Activated CD4-positive, alpha-beta T cell treated with anti-CD3 and anti-CD28 coated beads, Interleukin-2, amount 50 U/mL, for 16 hours (primary cell): ENCODE measurements around the gene OS9.

Experiments used
- DNase-seq: peaks from one replicate; pipeline ENCODE4 v3.0.0-alpha.2; 2020

OS9 gene

DNA sequence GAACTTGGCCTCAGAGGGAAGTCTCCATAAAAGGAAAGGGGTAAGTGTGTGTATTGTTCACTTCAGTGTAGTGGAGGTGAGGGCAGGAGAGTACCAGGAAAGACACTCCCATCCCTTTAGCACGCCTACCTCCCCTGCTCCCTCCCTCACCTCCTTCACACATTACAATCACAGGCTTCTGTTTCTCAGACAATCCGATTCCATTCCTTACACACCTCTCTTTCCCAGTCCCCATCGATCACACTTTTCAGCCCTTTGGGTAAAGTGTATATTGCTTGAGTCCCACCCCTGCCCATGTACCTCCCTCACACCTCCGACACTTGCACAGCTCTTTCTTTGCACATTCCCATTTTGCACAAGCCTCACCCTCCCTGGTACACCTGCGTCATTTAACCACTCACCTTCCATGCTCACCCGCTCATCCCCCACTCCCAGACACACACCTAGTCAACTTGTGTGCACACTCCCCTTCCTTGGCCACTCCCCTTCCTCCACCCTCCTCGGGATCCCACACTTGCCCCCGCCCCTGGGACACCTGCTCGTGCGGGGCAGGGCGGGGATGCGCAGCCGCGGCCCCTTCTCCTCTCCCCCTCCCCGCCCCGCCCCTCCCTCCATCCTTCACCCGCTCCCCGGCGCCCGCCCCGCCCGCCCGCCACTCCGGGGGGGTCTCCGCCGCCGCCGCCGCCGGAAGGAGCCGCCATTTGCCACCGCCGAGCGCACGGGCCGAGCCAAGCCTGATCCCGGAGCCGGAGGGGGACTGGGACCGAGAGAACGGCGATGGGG is 60.7 kb downstream of the OS9 start, which contains the start of gene MARCHF9:
TSS of gene MARCHF9 (plus strand) at position 693 of the 783 bp plus-strand sequence. CDS start 426 bp downstream, outside the sequence.
- DNase-seq, result peak; percentile 89

DNA sequence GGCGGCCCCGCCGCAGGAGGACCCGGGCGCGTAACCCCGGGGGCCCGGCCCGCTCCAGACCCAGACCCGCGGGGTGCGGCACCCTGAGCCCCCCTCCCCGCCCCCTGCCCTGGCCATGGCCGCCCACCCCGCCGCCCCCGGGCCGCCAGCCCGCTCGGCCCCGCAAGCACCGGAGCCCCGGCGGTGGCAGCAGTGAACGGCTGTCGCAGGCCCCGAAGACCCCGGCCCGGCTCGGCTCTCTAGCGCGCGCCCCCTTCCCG is 61.2 kb downstream of the OS9 start:
- DNase-seq, result no peak

DNA sequence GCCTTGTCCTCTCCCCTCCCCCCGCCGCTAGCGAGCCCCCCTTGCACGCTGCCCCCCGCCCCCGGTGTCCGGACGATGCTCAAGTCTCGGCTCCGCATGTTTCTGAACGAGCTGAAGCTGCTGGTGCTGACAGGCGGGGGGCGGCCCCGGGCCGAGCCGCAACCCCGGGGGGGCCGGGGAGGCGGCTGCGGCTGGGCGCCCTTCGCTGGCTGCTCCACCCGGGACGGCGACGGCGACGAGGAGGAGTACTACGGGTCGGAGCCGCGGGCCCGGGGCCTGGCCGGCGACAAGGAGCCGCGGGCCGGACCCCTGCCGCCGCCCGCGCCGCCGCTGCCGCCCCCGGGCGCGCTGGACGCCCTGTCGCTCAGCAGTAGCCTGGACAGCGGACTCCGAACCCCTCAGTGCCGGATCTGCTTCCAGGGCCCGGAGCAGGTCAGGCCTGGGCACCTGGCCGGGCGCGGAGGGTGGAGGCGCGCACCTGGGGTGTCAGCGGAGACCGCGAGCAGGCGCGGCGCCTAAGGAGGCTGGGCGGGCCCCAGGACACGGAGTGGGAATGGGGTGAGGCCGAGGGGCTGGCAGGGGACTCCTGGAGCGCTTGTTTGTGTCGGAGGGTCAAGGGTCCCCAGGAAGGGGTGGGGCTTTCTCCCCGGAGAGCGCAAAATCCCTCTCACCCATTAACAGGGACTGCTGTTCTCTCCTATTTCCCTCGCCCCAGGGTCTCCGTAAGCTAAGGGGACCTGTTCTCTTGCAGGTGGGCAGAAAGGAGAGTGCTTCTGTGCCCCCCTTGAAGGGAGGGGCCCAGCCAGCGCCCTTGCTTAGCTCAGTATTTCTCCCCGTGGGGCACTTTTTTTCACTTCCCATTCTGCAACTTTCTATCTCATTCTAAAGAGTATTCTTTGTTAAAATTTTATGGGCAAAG is 61.8 kb downstream of the OS9 start:
- no peak for DNase-seq

DNA sequence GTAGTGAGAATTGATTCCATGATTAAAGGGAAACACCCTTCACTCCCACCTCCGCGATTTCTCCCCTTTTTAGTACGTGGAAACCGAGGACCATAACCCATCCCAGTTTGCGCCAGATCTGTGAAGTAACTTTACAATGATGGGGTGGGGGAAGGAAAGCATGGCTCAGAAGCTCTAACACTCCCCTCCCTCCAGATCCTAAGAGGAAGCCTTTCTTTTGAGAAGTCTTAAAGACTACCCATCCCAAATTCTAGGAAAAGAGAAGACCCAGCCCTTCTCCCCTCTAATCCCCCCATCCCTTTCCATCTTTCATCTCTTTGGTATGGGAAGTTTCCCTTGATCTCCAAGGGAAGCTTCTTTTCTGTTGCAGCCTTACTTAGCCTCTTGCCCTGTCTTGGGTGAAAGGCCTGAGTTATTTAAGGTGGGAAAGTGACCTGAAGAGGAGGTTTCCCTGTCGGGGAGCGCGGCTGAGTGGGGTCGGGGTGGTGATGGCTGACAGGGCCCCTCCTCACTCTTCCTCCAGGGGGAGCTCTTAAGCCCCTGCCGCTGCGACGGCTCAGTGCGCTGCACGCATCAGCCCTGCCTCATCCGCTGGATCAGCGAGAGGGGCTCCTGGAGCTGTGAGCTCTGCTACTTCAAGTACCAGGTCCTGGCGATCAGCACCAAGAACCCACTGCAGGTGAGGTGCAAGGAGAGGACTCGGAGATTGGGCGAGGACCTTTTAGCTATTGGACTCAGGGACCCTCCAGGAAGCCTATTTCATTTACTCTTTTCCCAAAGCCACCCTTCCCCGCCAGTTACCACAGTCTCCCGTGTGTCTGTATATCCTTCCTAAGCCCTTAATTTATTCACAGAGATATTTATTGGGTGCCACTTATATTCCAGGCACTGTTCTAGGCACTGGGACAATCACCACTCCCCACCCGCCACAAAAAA is 62.7 kb downstream of the OS9 start:
- DNase-seq, result peak; percentile 81

DNA sequence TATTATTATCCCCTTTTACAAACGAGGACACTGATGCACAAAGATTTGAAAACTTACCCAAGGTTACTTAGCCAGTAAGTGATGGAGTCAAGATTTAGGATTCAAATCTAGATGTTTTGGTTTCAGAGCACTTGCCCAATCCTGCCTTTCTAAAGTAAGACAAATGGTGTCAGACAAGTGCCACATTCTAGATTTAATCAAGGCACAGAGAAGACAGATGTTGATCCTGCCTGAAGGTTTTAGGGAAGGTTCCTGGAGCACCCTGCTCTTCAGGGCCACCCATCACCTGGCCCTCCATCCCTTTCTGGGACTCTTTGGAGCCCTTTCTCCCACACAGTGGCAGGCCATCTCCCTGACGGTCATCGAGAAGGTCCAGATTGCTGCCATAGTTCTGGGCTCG is 63.8 kb downstream of the OS9 start:
- no peak for DNase-seq

DNA sequence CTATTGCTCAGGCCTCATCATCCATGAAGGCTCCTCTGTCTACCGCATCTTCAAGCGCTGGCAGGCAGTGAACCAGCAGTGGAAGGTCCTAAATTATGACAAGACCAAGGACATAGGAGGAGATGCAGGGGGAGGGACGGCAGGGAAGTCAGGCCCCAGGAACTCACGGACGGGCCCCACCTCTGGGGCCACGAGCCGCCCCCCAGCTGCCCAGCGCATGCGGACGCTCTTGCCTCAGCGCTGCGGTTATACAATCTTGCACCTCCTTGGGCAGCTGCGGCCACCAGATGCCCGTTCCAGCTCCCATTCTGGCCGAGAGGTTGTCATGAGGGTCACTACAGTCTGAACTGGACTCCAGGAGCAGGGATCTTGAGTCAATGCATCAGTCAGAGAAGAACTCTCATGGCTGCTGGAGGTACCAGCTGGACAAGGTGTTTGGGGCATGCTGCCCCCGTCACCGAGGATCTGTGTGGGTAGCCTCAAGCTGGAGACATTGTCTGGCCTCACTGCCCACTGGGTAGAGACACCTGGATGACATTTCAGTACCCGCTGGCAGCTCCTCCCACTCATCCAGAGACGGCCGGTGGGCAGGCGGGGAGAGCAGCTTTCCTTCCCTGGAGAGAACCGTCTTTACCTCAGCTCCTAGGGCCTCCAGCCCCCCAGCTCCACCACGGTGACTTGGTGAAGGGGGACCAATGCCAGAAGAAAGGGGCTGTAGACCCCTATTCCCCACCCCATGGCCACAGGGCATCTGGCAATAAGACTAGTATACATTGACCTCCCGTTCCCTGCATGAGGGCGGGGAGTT is 64.8 kb downstream of the OS9 start:
- no peak for DNase-seq

DNA sequence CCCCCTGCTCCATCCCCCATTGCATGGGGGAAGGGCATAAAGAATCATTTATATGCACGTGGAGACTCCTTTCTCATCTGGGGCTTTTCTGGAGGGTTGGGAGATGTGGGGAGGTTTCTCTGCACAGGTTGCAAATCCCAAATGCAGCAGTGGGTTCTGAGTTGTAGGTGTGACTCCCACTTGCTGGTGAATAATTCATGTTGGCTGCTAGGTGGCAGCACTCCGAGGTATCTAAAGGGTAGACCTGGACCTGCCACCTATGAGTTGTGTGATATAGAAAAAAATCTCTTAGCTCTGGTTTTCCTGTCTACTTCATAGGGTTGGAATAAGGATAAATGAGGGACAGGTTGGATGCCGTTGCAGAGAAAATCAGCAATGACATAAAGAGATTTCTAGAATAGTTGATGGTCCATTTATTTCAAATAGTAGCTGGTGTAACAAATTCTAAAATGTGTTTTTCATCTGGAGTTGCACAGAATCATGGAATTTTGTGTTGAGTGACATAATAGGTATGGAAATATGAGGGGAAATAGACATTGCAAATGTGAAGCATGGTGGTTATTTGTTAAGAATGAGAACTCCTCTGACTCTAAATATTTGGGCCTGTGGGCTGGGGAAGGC is 65.5 kb downstream of the OS9 start:
- DNase-seq, result peak; percentile 60

DNA sequence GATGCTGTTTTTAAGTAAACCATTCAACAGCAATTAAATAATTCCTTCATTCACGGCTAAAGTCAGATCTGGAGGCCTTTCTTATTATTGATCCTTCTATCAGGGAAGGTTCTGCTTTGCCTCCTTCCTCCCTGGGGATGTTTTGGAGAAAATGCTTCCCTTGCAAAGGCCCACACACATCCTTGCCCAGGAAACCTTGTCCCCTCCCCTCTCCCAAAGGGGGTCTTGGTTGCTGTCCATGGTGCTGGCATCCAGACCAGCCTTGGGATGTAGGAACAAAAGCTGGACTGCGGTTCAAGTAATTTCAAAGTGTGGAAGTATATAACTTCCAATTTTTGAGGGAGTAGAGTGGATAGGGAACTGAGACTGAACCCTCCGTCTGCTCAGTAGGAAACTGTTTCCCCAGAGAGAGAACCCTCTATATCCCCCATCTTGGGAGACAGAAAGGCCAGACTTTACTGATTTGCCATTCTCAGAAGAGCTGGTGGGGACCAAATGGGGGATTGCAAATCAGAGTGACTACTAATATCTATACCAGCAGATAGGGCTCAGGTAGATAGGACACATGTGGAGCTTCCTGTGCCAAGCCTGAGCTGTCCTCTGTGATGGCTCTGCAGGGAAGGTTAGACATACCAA is 66.5 kb downstream of the OS9 start:
- no peak for DNase-seq

DNA sequence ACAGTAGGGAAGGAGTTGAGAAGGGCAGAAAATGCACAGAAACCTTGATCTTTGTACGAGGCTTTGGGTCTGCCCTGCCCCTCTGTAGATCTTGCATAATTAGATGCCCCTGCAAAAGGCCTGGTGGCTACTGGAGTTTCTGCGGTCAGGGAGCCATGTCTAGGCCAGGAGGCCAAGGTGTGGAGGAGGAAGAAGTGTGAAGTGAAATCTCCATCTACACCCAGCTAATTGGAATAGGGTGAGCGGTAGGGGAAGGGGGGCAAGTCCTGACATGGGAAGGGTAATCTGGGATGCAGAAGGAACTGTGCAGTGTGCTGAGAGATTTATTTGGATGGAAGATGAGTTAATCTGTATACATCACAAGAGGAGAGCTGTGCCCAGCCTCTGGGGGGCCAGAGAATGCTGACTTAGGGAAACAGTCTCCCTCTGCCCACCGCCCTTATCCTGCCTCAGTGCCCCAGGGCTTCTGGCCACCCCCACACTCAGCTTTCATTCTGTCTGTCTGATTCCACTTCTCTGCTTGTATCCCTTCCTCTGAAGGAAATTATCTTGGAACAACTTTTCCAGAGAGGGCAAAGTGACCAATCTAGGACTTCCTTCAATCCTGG is 67.6 kb downstream of the OS9 start:
- no peak for DNase-seq

DNA sequence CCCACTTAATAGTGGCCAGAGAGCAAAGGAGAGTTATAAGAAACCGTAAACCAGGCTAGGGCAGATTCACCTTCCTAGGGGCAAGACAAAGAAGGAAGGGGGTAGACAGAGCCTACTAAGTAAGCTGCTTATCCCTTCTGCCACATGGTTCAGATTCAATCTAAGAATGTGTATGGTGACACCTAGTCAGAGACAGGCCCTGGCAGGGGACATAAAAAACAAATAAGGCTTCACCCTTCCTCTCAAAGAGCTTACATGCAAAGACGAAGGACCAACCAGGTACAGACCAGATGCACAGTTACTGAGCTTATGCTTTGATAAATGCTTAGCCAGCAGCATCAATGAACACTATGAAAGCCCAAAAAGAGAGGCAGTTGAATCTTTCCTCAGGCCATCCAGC is 68.5 kb downstream of the OS9 start:
- DNase-seq, result no peak

DNA sequence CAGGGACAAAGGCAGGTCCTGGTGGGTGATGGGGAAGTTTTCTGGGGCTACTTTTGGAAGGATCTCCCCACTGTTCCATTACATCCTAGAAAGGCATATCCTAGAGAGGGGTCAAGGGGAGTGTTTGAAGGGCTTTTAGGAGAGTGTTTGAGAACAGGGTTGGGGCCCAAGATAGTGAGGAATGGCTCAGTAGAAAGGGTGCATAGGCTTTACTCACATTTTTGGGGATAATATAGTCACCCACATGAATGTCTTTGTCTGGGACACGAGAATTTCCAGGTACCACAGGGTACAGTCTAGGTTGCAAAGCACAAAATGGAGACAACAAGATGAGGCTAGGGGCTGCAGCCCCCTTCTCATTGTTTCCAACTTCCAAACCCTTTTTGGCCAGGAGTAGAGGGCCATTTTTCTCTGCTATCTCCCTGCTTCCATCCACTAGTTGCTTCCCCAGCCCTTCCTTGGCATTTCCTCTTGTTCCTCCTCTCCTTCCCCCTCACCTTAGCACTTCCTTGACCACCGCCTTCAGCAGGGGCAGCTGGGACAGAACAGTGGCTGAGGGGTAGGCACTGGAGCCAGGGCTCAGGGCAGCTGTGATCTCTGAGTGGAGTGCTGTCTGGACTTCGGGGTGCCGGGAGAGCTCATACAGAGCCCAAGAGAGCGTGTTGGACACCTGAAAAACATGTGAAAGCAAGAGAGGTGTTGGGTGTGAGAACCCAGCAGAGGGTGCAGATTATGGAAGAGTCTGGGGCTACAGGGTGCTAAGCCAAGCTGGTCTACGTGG is 70.1 kb downstream of the OS9 start:
- no peak for DNase-seq

DNA sequence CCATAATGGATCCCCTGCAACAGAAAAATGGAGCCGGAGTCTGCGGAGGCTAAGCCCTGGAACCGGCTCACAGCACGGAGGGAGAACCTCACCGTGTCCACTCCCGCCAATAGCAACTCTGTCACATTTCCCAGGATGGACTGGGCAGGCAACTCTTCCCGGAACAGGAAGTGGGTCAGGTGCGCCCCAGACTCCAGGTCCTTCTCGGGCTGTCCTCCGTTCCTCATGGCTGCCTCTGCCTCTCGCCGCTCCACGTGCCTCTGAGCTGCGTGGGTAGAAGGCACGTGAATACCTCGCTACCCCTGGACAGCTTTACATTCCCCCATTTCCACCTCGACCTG is 70.7 kb downstream of the OS9 start:
- no peak for DNase-seq

DNA sequence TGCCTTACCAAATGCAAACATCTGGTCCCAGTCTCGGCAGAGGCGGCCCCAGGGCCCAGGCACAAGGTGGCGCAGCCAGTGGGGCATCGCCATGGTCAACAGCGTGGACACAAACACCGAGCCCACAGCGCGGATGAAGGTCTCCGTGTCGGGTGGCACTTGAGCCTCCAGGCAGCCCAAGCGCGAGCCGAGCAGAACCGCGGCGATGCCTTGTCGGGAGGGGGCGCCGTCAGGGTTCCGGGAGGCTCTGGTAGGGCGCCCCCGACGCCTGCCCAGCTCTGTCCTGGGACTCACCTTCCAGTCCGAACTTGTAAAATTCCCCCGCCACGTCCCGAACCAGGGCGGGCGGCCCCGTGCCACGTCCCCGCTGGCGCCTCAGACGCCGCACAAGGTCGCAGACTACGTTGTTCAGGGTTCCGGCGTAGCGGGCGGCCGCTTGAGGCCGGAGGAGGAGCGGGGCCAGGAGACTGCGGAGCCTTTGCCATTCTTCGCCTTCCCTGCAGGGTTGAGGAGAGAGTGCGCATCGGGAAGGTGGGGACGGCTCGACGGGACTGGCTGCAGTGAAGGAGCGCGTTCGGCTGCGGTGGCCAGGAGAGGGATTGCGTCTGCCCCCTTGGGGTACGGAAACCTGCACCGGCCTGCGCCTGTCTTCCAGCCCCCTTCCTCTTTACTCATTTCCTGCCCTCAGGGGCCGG is 71.2 kb downstream of the OS9 start:
- peak; percentile 63 for DNase-seq

DNA sequence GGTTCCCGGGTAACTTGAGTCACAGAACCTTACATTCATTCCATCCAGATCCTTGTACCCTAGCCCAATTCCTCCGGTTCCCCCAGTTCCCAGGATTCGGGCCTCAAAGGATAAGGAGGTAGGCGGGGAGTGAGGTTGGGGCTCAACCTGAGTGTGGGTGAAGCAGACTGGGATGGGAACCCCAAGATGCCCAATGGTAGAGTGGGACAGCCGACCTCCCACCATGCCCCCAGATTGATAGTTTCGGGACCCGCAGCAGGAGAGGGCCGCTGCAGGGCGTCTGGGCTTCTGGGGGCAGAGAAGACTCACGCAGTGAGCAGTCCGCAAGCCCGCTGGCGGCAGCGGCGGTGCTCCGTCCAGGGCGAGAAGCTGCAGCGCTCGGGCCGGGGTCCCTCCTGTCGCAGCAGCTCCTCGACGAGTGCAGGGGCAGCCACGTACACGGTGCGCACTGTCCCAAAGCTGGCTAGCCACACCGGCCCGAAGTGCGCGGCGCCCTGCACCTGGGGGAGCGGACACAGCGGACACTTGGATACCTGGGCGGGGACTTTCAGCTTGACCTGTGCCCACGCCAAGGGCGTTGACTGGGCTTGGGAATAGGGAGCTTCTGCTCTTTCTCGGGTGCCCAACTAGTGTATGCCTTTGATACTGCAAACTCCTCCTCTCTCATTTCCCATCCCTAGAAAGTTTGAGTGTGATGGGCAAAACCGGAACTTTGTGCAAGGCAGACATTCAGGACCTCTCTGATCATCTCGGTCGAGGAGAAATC is 71.9 kb downstream of the OS9 start:
- no peak for DNase-seq

DNA sequence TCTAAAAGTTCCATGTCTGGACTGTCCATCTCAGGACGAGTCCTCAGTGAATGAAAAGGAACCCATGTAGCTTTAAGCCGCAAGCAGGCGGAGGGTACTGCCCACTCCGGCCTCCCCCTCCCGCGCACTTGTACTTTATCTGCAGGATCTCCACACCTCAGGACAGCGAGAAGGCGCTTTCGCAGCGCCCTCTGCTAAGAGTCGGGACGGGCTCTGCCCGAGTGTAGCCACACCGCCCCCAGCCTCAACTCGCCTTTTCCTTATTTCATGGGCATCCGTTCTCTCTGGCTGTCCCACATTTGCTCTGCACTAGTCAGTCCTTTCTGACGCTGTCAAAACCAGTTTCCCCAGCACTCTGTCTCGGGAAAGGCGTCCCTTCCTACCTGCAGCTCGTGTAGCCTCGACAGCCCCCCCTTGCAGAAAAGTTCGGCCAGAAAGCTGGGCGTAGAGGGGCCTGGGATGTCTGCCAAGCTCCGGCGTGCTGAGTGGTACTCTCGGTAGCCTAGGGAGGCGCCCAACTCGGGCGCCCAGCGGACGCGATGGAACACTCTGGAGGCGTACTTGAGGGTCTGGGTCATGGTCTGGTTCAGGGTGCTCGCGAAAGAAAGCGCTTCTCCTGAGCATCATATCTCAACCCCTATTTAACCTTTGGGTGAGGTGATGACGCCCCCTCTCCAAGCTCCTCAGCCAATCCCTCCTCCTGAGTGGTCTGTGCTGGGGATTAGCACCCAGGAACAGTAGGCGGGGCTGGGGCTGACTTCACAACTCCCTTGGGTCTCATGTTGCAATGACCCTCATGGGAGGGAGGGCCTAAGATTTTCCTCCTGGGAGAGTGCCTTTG is 72.8 kb downstream of the OS9 start, which contains the start of gene CYP27B1:
TSS of gene CYP27B1 (minus strand) at position 615 of the 841 bp plus-strand sequence. CDS start at position 578, 37 bp downstream.
- no peak for DNase-seq

DNA sequence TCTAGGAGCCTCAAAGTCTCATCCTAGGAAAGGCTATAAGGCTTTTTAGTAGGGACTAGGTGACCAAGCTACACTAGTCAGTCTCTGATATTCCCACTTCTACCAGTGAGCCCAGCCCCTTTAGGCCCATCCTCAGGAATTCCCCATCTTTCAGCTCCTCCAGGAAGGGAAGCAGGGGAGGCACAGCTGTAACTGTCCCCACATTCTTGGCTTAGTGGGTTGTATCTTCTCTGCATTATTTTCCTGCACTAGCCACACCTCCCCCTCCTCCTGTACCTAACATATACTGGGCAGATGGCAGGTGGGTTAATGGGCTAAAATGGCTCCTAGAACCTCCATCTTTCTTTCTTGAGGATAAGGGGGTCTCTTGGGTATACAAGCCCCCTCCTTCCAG is 73.4 kb downstream of the OS9 start:
- DNase-seq, result no peak

DNA sequence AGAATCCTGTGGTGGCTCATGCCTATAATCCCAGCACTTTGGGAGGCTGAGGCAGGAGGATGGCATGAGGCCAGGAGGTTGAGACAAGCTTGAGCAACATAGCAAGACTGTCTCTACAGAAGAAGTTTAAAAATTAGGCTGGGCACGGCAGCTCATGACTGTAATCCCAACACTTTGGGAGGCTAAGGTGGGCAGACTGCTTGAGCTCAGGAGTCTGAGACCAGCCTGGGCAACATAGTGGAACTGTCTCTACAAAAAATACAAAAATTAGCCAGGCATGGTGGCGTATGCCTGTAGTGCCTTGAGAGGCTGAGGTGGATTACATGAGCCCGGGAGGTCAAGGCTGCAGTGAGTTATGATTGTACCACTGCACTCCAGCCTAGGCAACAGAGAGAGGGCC is 73.9 kb downstream of the OS9 start:
- DNase-seq, result no peak

DNA sequence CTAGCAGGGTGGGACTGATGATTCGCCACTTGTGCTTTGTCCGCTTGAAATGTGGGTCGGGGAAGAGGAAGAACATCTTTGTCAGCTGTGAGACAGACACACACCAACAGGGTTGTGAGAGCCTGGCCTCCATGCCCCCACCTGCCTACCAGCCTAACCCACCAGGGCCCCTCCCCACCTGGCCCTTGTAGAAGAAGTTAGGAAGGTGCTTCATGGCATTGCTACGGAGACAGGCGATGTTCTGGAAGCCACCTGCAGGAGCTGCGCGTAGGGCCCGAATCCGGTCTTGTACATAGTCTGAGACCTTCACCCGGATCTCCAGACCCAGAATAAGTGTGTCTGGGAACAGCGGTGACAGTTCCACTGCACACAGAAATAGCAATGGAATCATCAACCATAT is 75.7 kb downstream of the OS9 start:
- DNase-seq, result no peak
